HepG2 (cell line): ENCODE results near the gene NAB1. TPM values are rescaled to one million over a fixed set of nuclear protein-coding genes. Genes with fewer than 3 reads are reported as not detected.

Experiments
- ATAC-seq: fragments of 200-7000 bp; cut with Tn5 transposase; 3 replicates; pipeline ENCODE4 v1.9.1; 2020; ENCODE audit warnings: mild to moderate bottlenecking, moderate library complexity
- BruUV-seq: library from RNA; stranded (reverse); fragments of 400-500 nt; replicated peaks from 2 replicates; lab custom pipeline; 2021; lab: Mats Ljungman, UMichigan
- CTCF ChIA-PET: fragments of 300-600 bp; formaldehyde crosslinking; extraction: SDS; loops from one replicate; lab custom pipeline; 2021; ENCODE audit warnings: low total read pairs, inconsistent platforms, low intra/inter-chr PET ratio; lab: Yijun Ruan, JAX
- POLR2A ChIA-PET: fragments of 350-600 bp; sonication (Branson Sonifier 250); formaldehyde crosslinking; loops from one replicate; lab custom pipeline; 2020; ENCODE audit warnings: antibody characterized with exemption, inconsistent platforms; lab: Yijun Ruan, JAX
- DNase-seq: peaks from one replicate; pipeline ENCODE4 v3.0.0-alpha.2; 2015; ENCODE audit warnings: low spot score
- FAIRE-seq: peaks from 3 replicates; lab custom pipeline; 2011; peaks lifted over from hg19 to GRCh38; lab: Jason Lieb, UNC
- H2AFZ ChIP-seq: one replicate; pipeline ENCODE4 v1.6.1; 2011; ENCODE audit warnings: low read length, inconsistent platforms
- H3K27ac ChIP-seq: fragments of 300-600 bp; 3 replicates; pipeline ENCODE4 v1.8.0; 2011; ENCODE audit warnings: mixed run types, mild to moderate bottlenecking, mixed read lengths, low read length, inconsistent platforms; ENCODE audit not compliant: insufficient read depth; ENCODE audit errors: extremely low read length
- H3K27me3 ChIP-seq, 2 experiments: fragments of 200-600 bp in 1 of 2; 2 replicates in 1 of 2; 3 replicates in 1 of 2; pipeline versions ENCODE4 v1.6.0 to v1.8.0; 2011; ENCODE audit warnings: low read length in 2 of 2, mild to moderate bottlenecking in 2 of 2, moderate library complexity in 2 of 2, inconsistent platforms in 1 of 2; ENCODE audit not compliant: insufficient read depth in 2 of 2, control insufficient read depth in 1 of 2
- H3K36me3 ChIP-seq, 2 experiments: fragments of 200-600 bp in 1 of 2; replicated peaks in 1 of 2; 2 replicates in 1 of 2; 3 replicates in 1 of 2; pipeline versions ENCODE4 v1.5.1 to v1.8.0; 2011; ENCODE audit warnings: low read length in 2 of 2, inconsistent platforms in 1 of 2; ENCODE audit not compliant: insufficient read depth in 2 of 2, control insufficient read depth in 1 of 2
- H3K4me1 ChIP-seq: 2 replicates; pipeline ENCODE4 v1.5.1; 2012; ENCODE audit warnings: low read length, inconsistent platforms; ENCODE audit not compliant: insufficient read depth
- H3K4me2 ChIP-seq: 2 replicates; pipeline ENCODE4 v1.6.0; 2011; ENCODE audit warnings: low read depth, low read length, inconsistent platforms
- H3K4me3 ChIP-seq, 3 experiments: fragments of 200-600 bp in 1 of 3; sonication (generic), shearing (Covaris generic) in 1 of 3; replicated peaks in 1 of 3; 2 replicates each; pipeline ENCODE4 v1.5.1; 2011 to 2016; ENCODE audit warnings: low read length in 3 of 3, inconsistent platforms in 2 of 3, low read depth in 2 of 3, mild to moderate bottlenecking in 2 of 3, control low read depth in 1 of 3, mixed read lengths in 1 of 3; ENCODE audit not compliant: insufficient read depth in 1 of 3
- H3K79me2 ChIP-seq: one replicate; pipeline ENCODE4 v1.6.1; 2011; ENCODE audit warnings: low read length, inconsistent platforms; ENCODE audit not compliant: insufficient read depth
- H3K9ac ChIP-seq: 2 replicates; pipeline ENCODE4 v1.6.0; 2011; ENCODE audit warnings: mild to moderate bottlenecking, low read depth, low read length, inconsistent platforms; ENCODE audit not compliant: insufficient read depth
- H3K9me3 ChIP-seq: 2 replicates; pipeline ENCODE4 v1.5.1; 2012; ENCODE audit warnings: mild to moderate bottlenecking, low read length
- H4K20me1 ChIP-seq: 2 replicates; pipeline ENCODE4 v1.6.0; 2011; ENCODE audit warnings: inconsistent platforms, mild to moderate bottlenecking, low read length, moderate library complexity; ENCODE audit not compliant: insufficient read depth
- HOXA5 ChIP-seq: sonication (generic); formaldehyde crosslinking; IDR thresholded peaks from 2 replicates; pipeline ENCODE4 v1.4.0; 2020; ENCODE audit warnings: missing genetic modification reagents
- TFDP2 ChIP-seq: sonication (generic); formaldehyde crosslinking; IDR thresholded peaks from 2 replicates; pipeline ENCODE4 v1.4.0; 2020; ENCODE audit warnings: missing genetic modification reagents
- ZFP82 ChIP-seq: sonication (generic); formaldehyde crosslinking; IDR thresholded peaks from 2 replicates; pipeline ENCODE4 v1.5.1; 2020; ENCODE audit warnings: mild to moderate bottlenecking, missing genetic modification reagents, borderline replicate concordance
- ZNF83 ChIP-seq: sonication (generic); formaldehyde crosslinking; IDR thresholded peaks from 2 replicates; pipeline ENCODE4 v1.4.0; 2020; ENCODE audit warnings: missing genetic modification reagents, mild to moderate bottlenecking, borderline replicate concordance
- WGBS: methylation state at CpG from one replicate; pipeline ENCODE4 v1.1.6; 2017; ENCODE audit warnings: low lambda C conversion rate; 5-methylcytosine and 5-hydroxymethylcytosine counted together
- in situ Hi-C: cut with HindIII; loops from 2 replicates; pipeline ENCODE4 v1.10.0; 2017; ENCODE audit warnings: low pct_unique_long_range_greater_than_20kb; ENCODE audit not compliant: extremely low pct_ligation_motif_present
- intact Hi-C: fragments of 100-400 bp; cut with micrococcal nuclease; formaldehyde crosslinking; loops from one replicate; pipeline ENCODE4 v1.10.0; 2022; ENCODE audit not compliant: unreplicated experiment
- polyA plus RNA-seq, 8 experiments: library from polyadenylated mRNA; depleted of rRNA in 3 of 8; stranded (reverse) in 7 of 8; unstranded in 1 of 8; fragments of >200 nt; fragmentation: Illumina TruSeq in 4 of 8; extraction: Trizol in 4 of 8; gene quantifications; 2 replicates each; pipeline versions ENCODE4 v1.2.1 to v1.2.3, GENCODE V29; 2011 to 2016; ENCODE audit warnings: low read depth in 4 of 8, missing spikeins in 1 of 8, mixed read lengths in 1 of 8; ENCODE audit not compliant: insufficient read depth in 1 of 8
- total RNA-seq, 5 experiments: library from RNA; depleted of rRNA; stranded (reverse); fragments of >200 nt; fragmentation: Illumina TruSeq; extraction: Trizol; gene quantifications; 2 replicates each; pipeline ENCODE4 v1.2.3, GENCODE V29; 2016; ENCODE audit warnings: low read depth in 1 of 5

Gene NAB1
- total and polyA plus RNA-seq, 2 of the 13 experiments (the other 11 are each of a cell fraction or from before 2014, with no cell fraction given), result 24.5 to 46.0 TPM

DNA sequence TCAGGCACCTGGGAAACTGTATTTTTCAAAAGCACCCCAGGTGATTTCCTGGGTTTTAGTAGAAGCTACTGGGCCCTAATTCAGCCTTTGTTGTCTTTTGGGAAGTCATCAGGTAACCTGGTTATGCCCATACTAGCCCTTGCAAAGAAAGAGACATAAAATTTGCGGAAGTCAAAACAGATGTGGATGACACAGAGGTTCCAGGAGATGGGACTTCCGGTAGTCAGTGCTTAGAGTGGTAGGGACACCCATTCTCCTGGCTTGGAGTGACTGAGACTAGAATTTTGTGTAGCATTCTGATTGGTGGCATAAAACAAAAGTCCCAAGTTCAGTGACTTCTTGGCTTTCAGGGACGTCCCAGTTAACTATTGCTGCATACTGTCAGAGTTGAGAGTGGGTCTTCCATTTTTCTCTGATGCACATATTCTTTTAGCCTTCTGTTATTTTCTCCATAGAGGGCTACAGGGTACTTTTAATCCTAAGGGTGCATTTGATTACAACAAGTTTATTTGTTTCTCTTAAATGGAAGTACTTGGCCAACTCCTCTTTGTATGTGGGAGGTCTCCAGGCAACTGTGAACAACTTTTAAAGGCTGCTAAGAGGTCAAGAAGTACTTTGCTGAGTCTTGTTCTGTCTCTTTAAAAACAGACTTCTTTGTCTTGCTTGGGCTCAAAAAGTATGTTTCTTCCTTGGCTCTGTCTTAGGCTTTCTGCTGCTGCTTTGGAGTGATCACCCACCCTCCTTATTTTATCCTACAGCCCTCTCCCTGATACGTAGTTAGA is 8.8 kb downstream of the NAB1 start:
- Histone ChIP-seq H4K20me1 (no peaks in the 10 kb centered on the region), H3K4me1 (0 out of 2 replicates have a peak, but pooled peaks cover 5% of the 10 kb centered on the region), H2AFZ (no peak overlapping the region), H3K79me2 (peaks cover 58% of the 10 kb centered on the region), H3K9me3 (no peaks in the 10 kb centered on the region), H3K9ac (no peak overlapping the region), H3K36me3 (peaks cover 0 to 14% of the 10 kb centered on the region in 2 experiments; a peak in 3 of 5 replicates), H3K27ac (no peak overlapping the region), H3K4me2 (no peak overlapping the region), H3K4me3 (no peak overlapping the region), H3K27me3 (no peaks in the 10 kb centered on the region)
- CTCF ChIA-PET, result no interaction called here
- 99% methylated on average over 4 of the region's 4 CpGs for WGBS
- TF ChIP-seq TFDP2 (CRISPR knock-in tag) (no peak), ZNF83 (CRISPR knock-in tag) (no peak)
- in situ Hi-C loops, result no loop called here
- POLR2A ChIA-PET, result no interaction called here
- FAIRE-seq (peak; percentile 49), DNase-seq (no peak), ATAC-seq (no peak)
- intact Hi-C loops, result no loop called here
- no TSS peak for BruUV-seq

DNA sequence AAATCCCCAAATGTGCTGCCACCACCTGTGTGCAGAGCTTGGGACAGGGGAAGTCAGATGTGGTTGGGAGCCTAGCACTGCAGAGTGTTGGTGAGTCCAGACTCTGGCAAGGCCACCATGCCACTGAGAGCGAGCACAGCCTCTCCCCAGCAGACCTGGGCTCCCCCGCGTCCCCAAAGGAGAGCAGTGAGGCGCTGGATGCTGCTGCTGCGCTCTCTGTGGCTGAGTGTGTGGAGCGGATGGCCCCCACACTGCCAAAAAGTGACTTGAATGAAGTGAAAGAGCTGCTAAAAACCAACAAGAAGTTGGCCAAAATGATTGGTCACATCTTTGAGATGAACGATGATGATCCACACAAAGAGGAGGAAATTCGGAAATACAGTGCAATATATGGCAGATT is 10.7 kb downstream of the NAB1 start:
- H3K9me3 ChIP-seq, result no peaks in the 10 kb centered on the region
- ChIA-PET POLR2A (no interaction called here), CTCF (no interaction called here)
- in situ Hi-C loops (no loop called here), intact Hi-C loops (no loop called here)
- no peak overlapping the region for H3K4me2 ChIP-seq
- DNase-seq (no peak), ATAC-seq (no peak; the same call in 2 of the 3 replicates), FAIRE-seq (no peak)
- TF ChIP-seq HOXA5 (CRISPR knock-in tag) (no peak), ZFP82 (no peak)
- WGBS, result 95% methylated on average over 8 of the region's 8 CpGs
- BruUV-seq, result no TSS peak
- no peak overlapping the region for H2AFZ ChIP-seq
- peaks cover 42% of the 10 kb centered on the region for H3K79me2 ChIP-seq
- no peak overlapping the region for H3K4me3 ChIP-seq
- H3K9ac ChIP-seq, result no peak overlapping the region
- no peaks in the 10 kb centered on the region for H4K20me1 ChIP-seq
- no peaks in the 10 kb centered on the region for H3K27me3 ChIP-seq
- H3K4me1 ChIP-seq, result peaks cover 5% of the 10 kb centered on the region; the same call in 1 of the 2 replicates
- H3K27ac ChIP-seq, result no peak overlapping the region
- H3K36me3 ChIP-seq, result peaks cover 0 to 14% of the 10 kb centered on the region in 2 experiments; a peak in 3 of 5 replicates
